Left lung (tissue), 10 donors: ENCODE data around the gene KDELR3. TPM values are rescaled to one million over a fixed set of nuclear protein-coding genes. Genes with fewer than 3 reads are reported as not detected.

Experiments used
- ATAC-seq: fragments of 200-7000 bp; cut with Tn5 transposase; one replicate; pipeline ENCODE4 v1.9.1; 2020; ENCODE audit warnings: moderate library complexity
- DNase-seq, 4 donors: peaks; one replicate each; pipeline ENCODE4 v3.0.0-alpha.2; 2013 to 2020
- H3K27ac ChIP-seq, 2 donors: fragments of 200-600 bp; sonication (generic) in 1 of 2; one replicate each; pipeline versions ENCODE4 v1.5.0 to v1.8.0; 2020 to 2021
- H3K27me3 ChIP-seq, 2 donors: fragments of 200-600 bp; sonication (generic) in 1 of 2; one replicate each; pipeline versions ENCODE4 v1.5.0 to v1.8.0; 2020 to 2021
- H3K36me3 ChIP-seq, 2 donors: fragments of 200-600 bp; sonication (generic) in 1 of 2; one replicate each; pipeline versions ENCODE4 v1.5.0 to v1.8.0; 2020 to 2021
- H3K4me1 ChIP-seq, 2 donors: fragments of 200-600 bp; one replicate each; pipeline ENCODE4 v1.8.0; 2021
- H3K4me3 ChIP-seq, 2 donors: fragments of 200-600 bp; sonication (generic) in 1 of 2; one replicate each; pipeline versions ENCODE4 v1.5.0 to v1.8.0; 2020 to 2021; ENCODE audit warnings: mild to moderate bottlenecking in 1 of 2
- H3K9me3 ChIP-seq, 2 donors: fragments of 200-600 bp; sonication (generic) in 1 of 2; one replicate each; pipeline versions ENCODE4 v1.5.0 to v1.8.0; 2020 to 2021
- intact Hi-C, 2 donors: fragments of 100-400 bp; cut with DNase I; formaldehyde crosslinking; loops; one replicate each; pipeline versions ENCODE4 v1.11.2 to v1.14.2; 2022
- polyA plus RNA-seq, 6 donors: library from polyadenylated mRNA; unstranded; fragments of 120-200 nt; gene quantifications; one replicate each; pipeline ENCODE4 v1.2.1, GENCODE V29; 2013; ENCODE audit not compliant: insufficient read length in 6 of 6
- total RNA-seq, 2 donors: library from RNA; stranded (reverse); fragmentation: NEBNext Ultra II Directional; extraction: Animal tissue kit (Norgen Biotek cat#: 25700); gene quantifications; one replicate each; pipeline ENCODE4 v1.2.1, GENCODE V29; 2021
- TF ChIP-seq, protein P1 (sequence below), 2 donors: fragments of 200-600 bp; sonication (generic) in 1 of 2; IDR thresholded peaks; one replicate each; pipeline versions ENCODE4 v1.5.0 to v1.8.0; 2021; ENCODE audit warnings: antibody characterized with exemption in 2 of 2
- donor health status: DM: no; HTN: yes; CAD: no.
- donor health status: DM: no; HTN: no; CAD: no.

KDELR3 gene
- total and polyA plus RNA-seq, 8 donors = 5.5 to 53.8 (median 7.7) TPM

DNA sequence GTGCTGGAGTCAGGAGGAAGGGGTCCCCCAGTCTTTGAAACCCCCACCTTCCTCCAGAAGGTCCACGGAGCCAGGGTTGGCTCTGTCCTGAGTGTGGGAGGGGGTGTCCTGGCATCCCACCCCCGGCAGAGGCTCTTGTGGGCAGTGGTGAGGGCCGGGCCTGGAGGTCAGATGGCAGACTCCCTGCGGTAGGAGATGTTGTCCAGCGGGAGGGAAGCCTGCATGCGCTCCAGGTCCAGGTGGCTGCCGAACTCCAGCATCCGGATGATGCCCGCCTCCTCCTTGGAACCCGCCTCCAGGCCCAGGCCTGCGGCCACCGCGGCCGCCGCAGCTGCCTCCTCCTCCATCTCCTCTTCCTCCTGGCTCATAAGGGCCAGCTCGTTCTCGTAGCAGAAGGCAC is 41.3 kb upstream of the KDELR3 start:
- intact Hi-C loops = loop anchor here in 1 of 2 donors (10.0 kb wide), 1 partner anchor 128 kb away; no protein-coding TSS in a partner anchor
- TF ChIP-seq, protein P1, sequence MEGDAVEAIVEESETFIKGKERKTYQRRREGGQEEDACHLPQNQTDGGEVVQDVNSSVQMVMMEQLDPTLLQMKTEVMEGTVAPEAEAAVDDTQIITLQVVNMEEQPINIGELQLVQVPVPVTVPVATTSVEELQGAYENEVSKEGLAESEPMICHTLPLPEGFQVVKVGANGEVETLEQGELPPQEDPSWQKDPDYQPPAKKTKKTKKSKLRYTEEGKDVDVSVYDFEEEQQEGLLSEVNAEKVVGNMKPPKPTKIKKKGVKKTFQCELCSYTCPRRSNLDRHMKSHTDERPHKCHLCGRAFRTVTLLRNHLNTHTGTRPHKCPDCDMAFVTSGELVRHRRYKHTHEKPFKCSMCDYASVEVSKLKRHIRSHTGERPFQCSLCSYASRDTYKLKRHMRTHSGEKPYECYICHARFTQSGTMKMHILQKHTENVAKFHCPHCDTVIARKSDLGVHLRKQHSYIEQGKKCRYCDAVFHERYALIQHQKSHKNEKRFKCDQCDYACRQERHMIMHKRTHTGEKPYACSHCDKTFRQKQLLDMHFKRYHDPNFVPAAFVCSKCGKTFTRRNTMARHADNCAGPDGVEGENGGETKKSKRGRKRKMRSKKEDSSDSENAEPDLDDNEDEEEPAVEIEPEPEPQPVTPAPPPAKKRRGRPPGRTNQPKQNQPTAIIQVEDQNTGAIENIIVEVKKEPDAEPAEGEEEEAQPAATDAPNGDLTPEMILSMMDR (IDR thresholded peaks at IDR 0.05) = no peak
- H3K4me3 ChIP-seq = no peak overlapping the region

DNA sequence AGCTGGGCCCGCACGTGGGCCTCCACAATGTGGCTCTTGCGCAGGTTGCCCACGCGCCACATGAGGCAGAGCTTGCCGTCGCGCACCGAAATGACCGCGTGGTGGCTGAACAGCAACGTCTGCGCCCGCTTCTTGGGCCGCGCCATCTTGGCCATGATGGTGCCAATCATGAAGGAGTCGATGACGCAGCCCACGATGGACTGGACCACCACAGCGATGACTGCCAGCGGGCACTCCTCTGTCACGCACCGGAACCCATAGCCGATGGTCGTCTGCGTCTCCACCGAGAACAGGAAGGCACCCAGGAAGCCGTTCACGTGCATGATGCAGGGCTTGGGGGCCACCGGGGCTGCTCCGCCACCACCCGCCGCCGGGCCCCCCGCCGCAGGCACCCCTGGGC is 40.4 kb upstream of the KDELR3 start:
- no peaks in the 10 kb centered on the region for H3K36me3 ChIP-seq
- DNase-seq (no peak), ATAC-seq (no peak)
- H3K4me3 ChIP-seq = no peak overlapping the region
- TF ChIP-seq, protein P1 (IDR thresholded peaks at IDR 0.05) = no peak
- intact Hi-C loops = loop anchor here in 1 of 2 donors (10.0 kb wide), 1 partner anchor 127 kb away; no protein-coding TSS in a partner anchor
- H3K4me1 ChIP-seq = no peaks in the 10 kb centered on the region
- no peaks in the 10 kb centered on the region for H3K9me3 ChIP-seq
- H3K27ac ChIP-seq = no peak overlapping the region
- H3K27me3 ChIP-seq = no peaks in the 10 kb centered on the region

More for the DNA sequence above, 41.3 kb upstream of the KDELR3 start:
- Histone ChIP-seq H3K4me1 (no peaks in the 10 kb centered on the region), H3K27me3 (no peaks in the 10 kb centered on the region), H3K36me3 (no peaks in the 10 kb centered on the region), H3K9me3 (no peaks in the 10 kb centered on the region), H3K27ac (no peak overlapping the region)
- ATAC-seq (no peak), DNase-seq (no peak)

DNA sequence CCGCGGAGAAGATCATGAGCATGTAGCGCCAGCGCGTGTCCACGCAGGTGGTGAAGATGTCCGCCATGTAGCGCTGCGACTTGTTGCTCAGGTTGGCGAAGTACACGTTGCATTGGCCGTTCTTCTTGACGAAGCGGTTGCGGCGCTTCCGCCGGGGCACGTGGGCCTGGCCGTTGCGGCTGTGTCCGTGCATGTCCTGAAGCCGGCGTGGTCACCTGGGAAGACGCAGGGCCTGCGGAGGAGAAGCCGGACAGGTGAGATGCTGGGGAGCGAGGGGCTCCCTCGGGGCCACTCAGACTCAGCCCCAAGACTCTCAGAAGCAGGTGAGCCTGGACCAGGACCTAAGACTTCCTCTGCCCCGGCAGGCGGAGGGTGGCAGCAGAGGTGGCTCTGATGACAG is 40.0 kb upstream of the KDELR3 start:
- H3K4me1 ChIP-seq = no peaks in the 10 kb centered on the region
- H3K27ac ChIP-seq = no peak overlapping the region
- DNase-seq = no peak
- H3K4me3 ChIP-seq = no peak overlapping the region
- no peaks in the 10 kb centered on the region for H3K27me3 ChIP-seq
- intact Hi-C loops = loop anchor here in 1 of 2 donors (10.0 kb wide), 1 partner anchor 127 kb away; no protein-coding TSS in a partner anchor
- no peaks in the 10 kb centered on the region for H3K36me3 ChIP-seq
- H3K9me3 ChIP-seq = no peaks in the 10 kb centered on the region
- ATAC-seq = no peak
- TF ChIP-seq, protein P1 (IDR thresholded peaks at IDR 0.05) = no peak

DNA sequence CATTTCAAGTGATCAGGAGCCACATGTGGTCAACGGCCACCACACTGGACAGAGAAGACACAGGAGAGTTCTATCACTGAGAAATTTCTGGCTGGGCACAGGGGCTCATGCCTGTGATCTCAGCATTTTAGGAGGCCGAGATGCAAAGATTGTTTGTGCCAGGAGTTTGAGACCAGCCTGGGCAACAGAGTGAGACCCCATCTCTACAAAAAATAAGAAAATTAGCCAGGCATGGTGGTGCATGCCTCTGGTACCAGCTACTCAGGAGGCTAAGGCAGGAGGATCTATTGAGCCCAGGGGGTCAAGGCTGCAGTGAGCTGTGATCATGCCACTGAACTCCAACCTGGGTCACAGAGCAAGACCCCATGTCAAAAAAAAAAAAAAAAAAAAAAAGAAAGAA is 39.2 kb upstream of the KDELR3 start:
- intact Hi-C loops = loop anchor here in 1 of 2 donors (10.0 kb wide), 1 partner anchor 126 kb away; no protein-coding TSS in a partner anchor
- TF ChIP-seq, protein P1 (IDR thresholded peaks at IDR 0.05) = no peak
- H3K36me3 ChIP-seq = no peaks in the 10 kb centered on the region
- H3K4me1 ChIP-seq = no peaks in the 10 kb centered on the region
- H3K27me3 ChIP-seq = no peaks in the 10 kb centered on the region
- ATAC-seq (no peak), DNase-seq (no peak)
- H3K9me3 ChIP-seq = no peaks in the 10 kb centered on the region
- H3K27ac ChIP-seq = no peak overlapping the region
- H3K4me3 ChIP-seq = no peak overlapping the region

DNA sequence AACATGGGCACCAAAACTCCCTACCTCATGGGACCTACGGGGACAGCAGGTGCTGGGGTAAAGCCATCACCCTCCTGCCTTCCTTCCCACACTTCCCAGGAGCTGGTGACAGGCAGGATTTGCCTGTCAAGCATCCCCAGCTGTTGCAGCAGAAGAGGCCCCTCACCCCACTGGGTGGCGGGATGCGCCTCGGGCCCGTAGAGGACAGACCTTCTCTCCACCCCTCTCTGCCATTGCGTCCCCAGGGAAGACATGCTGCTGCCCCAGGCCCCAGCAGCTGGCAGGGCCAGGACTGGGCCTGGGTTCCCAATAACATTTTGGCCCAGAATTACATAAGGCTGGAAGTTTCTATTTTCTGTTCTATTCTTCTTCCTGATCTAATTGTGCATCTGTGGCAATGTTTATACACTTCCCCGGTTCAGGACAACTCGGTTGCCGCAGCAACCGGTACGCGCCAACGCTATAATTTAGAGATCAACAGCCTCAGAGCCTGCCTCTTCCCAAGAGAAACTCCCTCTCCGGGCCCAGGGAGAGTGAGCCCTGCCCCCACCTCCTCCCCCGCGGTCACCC is 38.3 kb upstream of the KDELR3 start:
- no peaks in the 10 kb centered on the region for H3K27me3 ChIP-seq
- intact Hi-C loops = loop anchor here in 1 of 2 donors (10.0 kb wide), 1 partner anchor 125 kb away; no protein-coding TSS in a partner anchor
- no peak overlapping the region for H3K4me3 ChIP-seq
- no peaks in the 10 kb centered on the region for H3K9me3 ChIP-seq
- no peaks in the 10 kb centered on the region for H3K36me3 ChIP-seq
- DNase-seq = peak in 2 of 4 donors; percentile 46 to 67
- ATAC-seq = no peak
- H3K27ac ChIP-seq = no peak overlapping the region
- H3K4me1 ChIP-seq = no peaks in the 10 kb centered on the region
- TF ChIP-seq, protein P1 (IDR thresholded peaks at IDR 0.05) = no peak
